H1 (cell line): Measurements from ENCODE around the gene CTBP2. TPM values are rescaled to one million over a fixed set of nuclear protein-coding genes. Genes with fewer than 3 reads are reported as not detected.

ENCODE experiments used
- CTCF ChIA-PET: fragments of 300-600 bp; sonication (Branson Sonifier 250); formaldehyde crosslinking; loops from one replicate; lab custom pipeline; 2021; ENCODE audit not compliant: partially characterized antibody; lab: Charles Lee
- POLR2A ChIA-PET: fragments of 300-600 bp; sonication (Branson Sonifier 250); formaldehyde crosslinking; loops from one replicate; lab custom pipeline; 2021; ENCODE audit warnings: inconsistent platforms; ENCODE audit not compliant: partially characterized antibody; lab: Charles Lee
- DNase-seq, 2 experiments: peaks; one replicate each; pipeline versions ENCODE4 v3.0.0 to v3.0.0-alpha.2; 2010 to 2022; ENCODE audit warnings: low spot score in 2 of 2, low read depth in 1 of 2, mixed read lengths in 1 of 2
- FAIRE-seq: peaks from 2 replicates; lab custom pipeline; 2011; peaks lifted over from hg19 to GRCh38; lab: Jason Lieb, UNC
- H2AFZ ChIP-seq: 2 replicates; pipeline ENCODE4 v1.8.1; 2012; ENCODE audit warnings: low read length, inconsistent platforms
- H2AK5ac ChIP-seq: 2 replicates; pipeline ENCODE4 v1.6.1; 2013; ENCODE audit warnings: low read depth, low read length
- H2BK120ac ChIP-seq: replicated peaks from 2 replicates; pipeline ENCODE3; 2013; ENCODE audit warnings: low read depth, low read length, inconsistent platforms
- H2BK12ac ChIP-seq: 2 replicates; pipeline ENCODE4 v1.6.1; 2013; ENCODE audit warnings: low read depth, low read length
- H2BK15ac ChIP-seq: 2 replicates; pipeline ENCODE4 v1.6.1; 2013; ENCODE audit warnings: low read length
- H2BK20ac ChIP-seq: 2 replicates; pipeline ENCODE4 v1.6.1; 2013; ENCODE audit warnings: low read length
- H2BK5ac ChIP-seq: 2 replicates; pipeline ENCODE4 v1.6.1; 2013; ENCODE audit warnings: low read depth, low read length
- H3K14ac ChIP-seq: 2 replicates; pipeline ENCODE4 v1.6.1; 2013; ENCODE audit warnings: inconsistent platforms; ENCODE audit not compliant: insufficient read length
- H3K18ac ChIP-seq: 2 replicates; pipeline ENCODE4 v1.6.1; 2013; ENCODE audit warnings: low read length; ENCODE audit errors: extremely low read depth
- H3K23ac ChIP-seq: 2 replicates; pipeline ENCODE4 v1.6.1; 2013; ENCODE audit warnings: inconsistent platforms; ENCODE audit not compliant: insufficient read length
- H3K23me2 ChIP-seq: 2 replicates; pipeline ENCODE4 v1.6.1; 2013; ENCODE audit warnings: low read depth, low read length
- H3K27ac ChIP-seq: 2 replicates; pipeline ENCODE4 v1.6.1; 2011; ENCODE audit warnings: low read depth, low read length, inconsistent platforms
- H3K27me3 ChIP-seq, 4 experiments: replicated peaks in 1 of 4; 1 replicate in 1 of 4; 2 replicates in 3 of 4; pipeline versions ENCODE4 v1.6.1 to v1.8.1; 2011 to 2013; ENCODE audit warnings: low read length in 3 of 4, mild to moderate bottlenecking in 3 of 4, inconsistent platforms in 2 of 4, mixed read lengths in 2 of 4, moderate library complexity in 1 of 4; ENCODE audit not compliant: control insufficient read depth in 3 of 4, insufficient read depth in 3 of 4; ENCODE audit errors: extremely low read depth in 1 of 4
- H3K36me3 ChIP-seq, 4 experiments: 2 replicates each; pipeline versions ENCODE4 v1.6.1 to v1.8.1; 2011 to 2013; ENCODE audit warnings: mild to moderate bottlenecking in 4 of 4, low read length in 3 of 4, moderate library complexity in 2 of 4, control low read depth in 1 of 4, inconsistent platforms in 1 of 4; ENCODE audit not compliant: insufficient read depth in 4 of 4, control insufficient read depth in 2 of 4
- H3K4ac ChIP-seq: replicated peaks from 2 replicates; pipeline ENCODE3; 2013; ENCODE audit warnings: low read length, low read depth, mixed read lengths, inconsistent platforms; ENCODE audit not compliant: insufficient read length
- H3K4me1 ChIP-seq, 4 experiments: replicated peaks in 1 of 4; 1 replicate in 1 of 4; 2 replicates in 3 of 4; pipeline versions ENCODE4 v1.6.1 to v1.8.1; 2011 to 2013; ENCODE audit warnings: low read length in 3 of 4, inconsistent platforms in 2 of 4, mixed read lengths in 1 of 4; ENCODE audit not compliant: insufficient read depth in 4 of 4, control insufficient read depth in 3 of 4
- H3K4me2 ChIP-seq, 2 experiments: 2 replicates each; pipeline versions ENCODE4 v1.6.1 to v1.8.1; 2011 to 2013; ENCODE audit warnings: low read depth in 2 of 2, low read length in 2 of 2, control low read depth in 1 of 2, inconsistent platforms in 1 of 2, mild to moderate bottlenecking in 1 of 2; ENCODE audit not compliant: insufficient read depth in 1 of 2
- H3K4me3 ChIP-seq, 4 experiments: fragments of 200-600, 300-600 bp in 1 of 4; sonication (generic), shearing (Covaris generic), sonication (Bioruptor Twin) in 1 of 4; 2 replicates each; pipeline versions ENCODE4 v1.5.1 to v1.8.1; 2011 to 2016; ENCODE audit warnings: low read length in 4 of 4, low read depth in 3 of 4, control low read depth in 2 of 4, inconsistent platforms in 2 of 4, mild to moderate bottlenecking in 2 of 4, mixed read lengths in 1 of 4, moderate library complexity in 1 of 4; ENCODE audit not compliant: insufficient read depth in 2 of 4; ENCODE audit errors: extremely low read depth in 1 of 4
- H3K56ac ChIP-seq: replicated peaks from 2 replicates; pipeline ENCODE3; 2013; ENCODE audit warnings: low read depth, mild to moderate bottlenecking, mixed read lengths, low read length, inconsistent platforms; ENCODE audit not compliant: insufficient read length
- H3K79me1 ChIP-seq: 2 replicates; pipeline ENCODE4 v1.6.1; 2013; ENCODE audit warnings: low read depth, low read length, control low read depth
- H3K79me2 ChIP-seq, 2 experiments: 2 replicates each; pipeline versions ENCODE4 v1.6.1 to v1.8.1; 2012 to 2013; ENCODE audit warnings: low read length in 2 of 2, mild to moderate bottlenecking in 2 of 2, inconsistent platforms in 1 of 2; ENCODE audit not compliant: insufficient read depth in 2 of 2, control insufficient read depth in 1 of 2
- H3K9ac ChIP-seq, 4 experiments: replicated peaks in 1 of 4; 1 replicate in 1 of 4; 2 replicates in 3 of 4; pipeline versions ENCODE4 v1.6.1 to v1.8.1; 2011 to 2013; ENCODE audit warnings: low read depth in 3 of 4, low read length in 3 of 4, control low read depth in 2 of 4, mild to moderate bottlenecking in 2 of 4, moderate library complexity in 2 of 4, inconsistent platforms in 1 of 4; ENCODE audit errors: extremely low read depth in 1 of 4
- H3K9me3 ChIP-seq, 2 experiments: 2 replicates each; pipeline versions ENCODE4 v1.6.1 to v1.8.1; 2012 to 2013; ENCODE audit warnings: mild to moderate bottlenecking in 2 of 2, moderate library complexity in 2 of 2, control low read depth in 1 of 2, inconsistent platforms in 1 of 2, low read depth in 1 of 2, low read length in 1 of 2, mixed read lengths in 1 of 2; ENCODE audit not compliant: insufficient read depth in 2 of 2
- H4K20me1 ChIP-seq, 2 experiments: replicated peaks in 1 of 2; 2 replicates each; pipeline versions ENCODE3 to v1.8.1; 2011 to 2013; ENCODE audit warnings: inconsistent platforms in 2 of 2, low read length in 2 of 2, mild to moderate bottlenecking in 1 of 2; ENCODE audit not compliant: insufficient read depth in 2 of 2, control insufficient read depth in 1 of 2
- H4K5ac ChIP-seq: 2 replicates; pipeline ENCODE4 v1.6.1; 2013; ENCODE audit warnings: low read length, low read depth, mixed read lengths, inconsistent platforms; ENCODE audit not compliant: insufficient read length
- H4K8ac ChIP-seq: 2 replicates; pipeline ENCODE4 v1.8.0; 2013; ENCODE audit warnings: mild to moderate bottlenecking, moderate library complexity, low read length, inconsistent platforms; ENCODE audit not compliant: insufficient read depth; ENCODE audit errors: extremely low read depth
- H4K91ac ChIP-seq: replicated peaks from 2 replicates; pipeline ENCODE3; 2013; ENCODE audit warnings: low read length, mixed read lengths, inconsistent platforms; ENCODE audit not compliant: insufficient read length
- CHD1 ChIP-seq: IDR thresholded peaks from 2 replicates; pipeline ENCODE4 v1.6.1; 2012; ENCODE audit warnings: low read depth, low read length, improper control_type of control experiment
- CHD2 ChIP-seq: IDR thresholded peaks from 2 replicates; pipeline ENCODE4 v1.6.1; 2012; ENCODE audit warnings: low read length, improper control_type of control experiment
- PHF8 ChIP-seq: fragments of 200-600 bp; sonication (generic); conservative IDR thresholded peaks from 2 replicates; pipeline ENCODE4 v1.7.1; 2012; ENCODE audit warnings: low read depth, mild to moderate bottlenecking, inconsistent platforms, low read length, moderate library complexity
- POLR2AphosphoS5 ChIP-seq: IDR thresholded peaks from 2 replicates; pipeline ENCODE4 v1.6.1; 2011; ENCODE audit warnings: low read depth, low read length
- WGBS, 2 experiments: shearing (Covaris generic) in 1 of 2; methylation state at CpG; one replicate each; pipeline versions ENCODE4 v1.1.6 to v1.1.7; 2013 to 2015; ENCODE audit warnings: low lambda C conversion rate in 2 of 2, mixed read lengths in 2 of 2, inconsistent platforms in 1 of 2, low coverage in 1 of 2, missing lambda C conversion rate in 1 of 2; ENCODE audit not compliant: insufficient replicate concordance in 2 of 2, insufficient coverage in 1 of 2, insufficient read length in 1 of 2; ENCODE audit errors: extremely low coverage in 1 of 2, missing lambda C conversion rate in 1 of 2; 5-methylcytosine and 5-hydroxymethylcytosine counted together
- polyA plus RNA-seq, 7 experiments: library from polyadenylated mRNA; depleted of rRNA in 3 of 7; stranded (reverse) in 5 of 7; unstranded in 2 of 7; fragments of >200 nt in 5 of 7; fragments of 200-250 nt in 2 of 7; gene quantifications; 1 replicate in 5 of 7; 2 replicates in 1 of 7; 4 replicates in 1 of 7; pipeline versions ENCODE4 v1.2.1 to v1.2.3, GENCODE V29; 2011 to 2013; ENCODE audit warnings: missing spikeins in 2 of 7, mixed read lengths in 2 of 7
- total RNA-seq: library from RNA; stranded (reverse); fragmentation: NEBNext Ultra II Directional; extraction: Animal tissue kit (Norgen Biotek cat#: 25700); gene quantifications from 2 replicates; pipeline ENCODE4 v1.2.1, GENCODE V29; 2021

Gene CTBP2
- total and polyA plus RNA-seq, 2 of the 8 experiments (the other 6 are each of a cell fraction or from before 2014, with no cell fraction given) = 208 to 221 TPM

DNA sequence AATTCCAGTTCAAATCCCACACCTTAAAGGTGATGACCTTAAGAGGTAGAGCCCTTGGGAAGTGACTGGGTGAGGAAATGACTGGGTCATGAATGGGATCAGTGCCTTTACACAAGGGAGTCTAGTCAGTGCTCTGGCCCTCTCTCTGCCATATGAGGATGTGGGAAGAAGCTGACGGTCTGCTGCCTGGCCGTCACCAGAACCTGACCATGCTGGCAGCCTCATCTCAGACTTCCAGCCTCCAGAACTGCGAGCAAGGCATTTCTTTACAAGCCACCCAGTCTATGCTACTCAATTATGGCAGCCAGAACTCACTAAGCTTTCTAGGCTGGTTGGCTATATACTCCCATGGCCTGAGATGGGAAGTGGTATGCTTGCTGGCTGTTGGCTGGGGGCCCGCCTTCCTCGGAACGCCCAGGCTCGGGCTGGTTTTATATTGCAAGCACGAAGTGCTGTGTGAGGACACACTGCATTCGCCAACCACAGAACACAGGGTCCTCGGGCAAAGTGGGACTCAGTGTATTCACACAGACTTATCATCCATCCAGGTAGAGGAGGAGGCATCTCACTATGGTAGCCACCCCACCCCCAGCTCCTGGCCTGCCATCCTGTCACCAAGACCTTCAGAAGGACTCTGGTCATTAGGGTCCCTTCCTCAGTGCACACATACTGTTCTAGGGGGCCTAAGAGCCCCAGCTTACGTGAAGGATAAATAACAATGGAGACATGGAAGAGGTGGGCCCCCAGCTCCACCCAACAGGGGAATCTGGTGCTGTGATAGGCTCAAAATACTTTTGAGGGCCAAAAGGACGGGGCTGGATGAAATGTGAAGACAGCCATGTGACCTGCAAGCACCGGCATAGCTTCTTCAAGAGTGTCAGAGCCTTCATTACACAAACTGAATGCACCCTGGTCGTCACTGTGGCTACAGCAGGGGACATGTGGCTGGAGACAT, 169.4 kb downstream of the CTBP2 start:
- H2BK5ac ChIP-seq = no peak overlapping the region
- H3K9ac ChIP-seq = no peak overlapping the region
- H3K23me2 ChIP-seq = no peaks in the 10 kb centered on the region
- ChIA-PET CTCF (interaction anchor here (0.7 to 4.1 kb wide), 8 partner anchors 9 to 115 kb away, joined by 3 to 22 read pairs (median 3); no protein-coding TSS in a partner anchor), POLR2A (interaction anchor here (1.0 kb wide), 1 partner anchor 76 kb away, joined by 3 read pairs; no protein-coding TSS in a partner anchor)
- FAIRE-seq = no peak
- no peak overlapping the region for H2BK120ac ChIP-seq
- H2BK20ac ChIP-seq = no peak overlapping the region
- no peak overlapping the region for H2AK5ac ChIP-seq
- H3K4me2 ChIP-seq = no peak overlapping the region
- H3K18ac ChIP-seq = no peak overlapping the region
- H4K91ac ChIP-seq = no peak overlapping the region
- H3K4ac ChIP-seq = no peak overlapping the region
- H3K4me3 ChIP-seq = no peak overlapping the region
- H3K79me1 ChIP-seq = no peaks in the 10 kb centered on the region
- H3K56ac ChIP-seq = no peak overlapping the region
- peaks cover 19 to 21% of the 10 kb centered on the region in 2 experiments for H4K20me1 ChIP-seq
- no peak overlapping the region for H2BK12ac ChIP-seq
- H3K36me3 ChIP-seq = peaks cover 33 to 94% (median 62%) of the 10 kb centered on the region in 4 experiments
- WGBS, 2 experiments = 87% methylated on average over 14 of the region's 14 CpGs; no CpG with 5 or more reads in 1 of the 2 experiments
- H3K14ac ChIP-seq = no peak overlapping the region
- no peaks in the 10 kb centered on the region; a peak in 1 of 7 replicates for H3K4me1 ChIP-seq
- H3K79me2 ChIP-seq = no peaks in the 10 kb centered on the region
- H2AFZ ChIP-seq = no peak overlapping the region
- H3K9me3 ChIP-seq = no peaks in the 10 kb centered on the region
- no peak overlapping the region for H4K8ac ChIP-seq
- H2BK15ac ChIP-seq = no peak overlapping the region
- H3K27me3 ChIP-seq = no peaks in the 10 kb centered on the region
- H3K23ac ChIP-seq = no peak overlapping the region
- H3K27ac ChIP-seq = no peak overlapping the region
- H4K5ac ChIP-seq = no peak overlapping the region
- TF ChIP-seq CHD2 = no peak
- no peak for TF ChIP-seq PHF8
- TF ChIP-seq CHD1 = no peak
- TF ChIP-seq POLR2AphosphoS5 = peak; percentile 28; the same call in 1 of the 2 replicates
- DNase-seq = no peak
